ENCODE measurements around the gene VAV3. TPM values are rescaled to one million over a fixed set of nuclear protein-coding genes. Genes with fewer than 3 reads are reported as not detected.

Gene VAV3
- total RNA-seq, 1 donor from 2014 or later: 11.3 TPM

GRCh38 chr1:107526524-107527198 lies 438.3 kb downstream of the VAV3 start:
- H3K36me3 ChIP-seq: no peaks in the 10 kb centered on the region
- TF ChIP-seq, protein P1, sequence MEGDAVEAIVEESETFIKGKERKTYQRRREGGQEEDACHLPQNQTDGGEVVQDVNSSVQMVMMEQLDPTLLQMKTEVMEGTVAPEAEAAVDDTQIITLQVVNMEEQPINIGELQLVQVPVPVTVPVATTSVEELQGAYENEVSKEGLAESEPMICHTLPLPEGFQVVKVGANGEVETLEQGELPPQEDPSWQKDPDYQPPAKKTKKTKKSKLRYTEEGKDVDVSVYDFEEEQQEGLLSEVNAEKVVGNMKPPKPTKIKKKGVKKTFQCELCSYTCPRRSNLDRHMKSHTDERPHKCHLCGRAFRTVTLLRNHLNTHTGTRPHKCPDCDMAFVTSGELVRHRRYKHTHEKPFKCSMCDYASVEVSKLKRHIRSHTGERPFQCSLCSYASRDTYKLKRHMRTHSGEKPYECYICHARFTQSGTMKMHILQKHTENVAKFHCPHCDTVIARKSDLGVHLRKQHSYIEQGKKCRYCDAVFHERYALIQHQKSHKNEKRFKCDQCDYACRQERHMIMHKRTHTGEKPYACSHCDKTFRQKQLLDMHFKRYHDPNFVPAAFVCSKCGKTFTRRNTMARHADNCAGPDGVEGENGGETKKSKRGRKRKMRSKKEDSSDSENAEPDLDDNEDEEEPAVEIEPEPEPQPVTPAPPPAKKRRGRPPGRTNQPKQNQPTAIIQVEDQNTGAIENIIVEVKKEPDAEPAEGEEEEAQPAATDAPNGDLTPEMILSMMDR (IDR thresholded peaks at IDR 0.05): no peak
- H3K4me1 ChIP-seq: no peaks in the 10 kb centered on the region
- no peak overlapping the region for H3K27ac ChIP-seq
- no peak overlapping the region for H3K4me3 ChIP-seq
- H3K27me3 ChIP-seq (ENCODE audit: low read depth): no peaks in the 10 kb centered on the region
- no peaks in the 10 kb centered on the region for H3K9me3 ChIP-seq
- no peak for ATAC-seq
- no peak for DNase-seq
- intact Hi-C loops (cut with DNase I): no loop called here

DNA sequence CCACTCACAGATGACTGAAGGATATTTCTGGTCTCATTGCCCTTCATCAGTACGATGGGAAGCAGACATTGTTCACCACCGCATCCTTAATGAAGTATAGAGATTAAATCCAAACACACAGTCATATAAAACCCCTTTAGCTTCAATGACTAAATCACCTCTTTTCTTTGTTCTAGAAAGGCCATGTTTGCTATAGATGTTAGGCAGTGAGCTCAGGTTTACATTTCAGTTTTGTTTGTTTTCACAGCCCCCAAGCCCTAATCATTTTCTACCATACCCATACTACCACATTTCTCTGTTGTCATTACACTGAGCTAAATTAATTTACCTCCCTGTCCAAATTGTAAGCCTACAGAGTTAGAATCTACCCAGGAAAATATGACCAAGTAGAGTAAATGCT lies 439.0 kb downstream of the VAV3 start:
- H3K4me3 ChIP-seq: no peak overlapping the region
- H3K4me1 ChIP-seq: no peaks in the 10 kb centered on the region
- DNase-seq (no peak), ATAC-seq (no peak)
- H3K9me3 ChIP-seq: no peaks in the 10 kb centered on the region
- H3K27me3 ChIP-seq (ENCODE audit: low read depth): no peaks in the 10 kb centered on the region
- H3K36me3 ChIP-seq: no peaks in the 10 kb centered on the region
- TF ChIP-seq, protein P1 (IDR thresholded peaks at IDR 0.05): no peak
- intact Hi-C loops (cut with DNase I): no loop called here
- H3K27ac ChIP-seq: no peak overlapping the region

- H3K27ac ChIP-seq: no peak overlapping the region
- TF ChIP-seq, protein P1 (IDR thresholded peaks at IDR 0.05): no peak
- no peaks in the 10 kb centered on the region for H3K9me3 ChIP-seq
- no peaks in the 10 kb centered on the region for H3K27me3 ChIP-seq (ENCODE audit: low read depth)
- no peak for DNase-seq
- intact Hi-C loops (cut with DNase I): no loop called here
- H3K4me3 ChIP-seq: no peak overlapping the region
- ATAC-seq: no peak
- H3K36me3 ChIP-seq: no peaks in the 10 kb centered on the region
- H3K4me1 ChIP-seq: no peaks in the 10 kb centered on the region
These were observed 439.8 kb downstream of the VAV3 start for GRCh38 chr1:107525145-107525544.

- no peaks in the 10 kb centered on the region for H3K36me3 ChIP-seq
- H3K27ac ChIP-seq: no peak overlapping the region
- H3K4me3 ChIP-seq: no peak overlapping the region
- ATAC-seq (no peak), DNase-seq (no peak)
- intact Hi-C loops (cut with DNase I): no loop called here
- TF ChIP-seq, protein P1 (IDR thresholded peaks at IDR 0.05): no peak
- H3K4me1 ChIP-seq: no peaks in the 10 kb centered on the region
- H3K27me3 ChIP-seq (ENCODE audit: low read depth): no peaks in the 10 kb centered on the region
- H3K9me3 ChIP-seq: no peaks in the 10 kb centered on the region
These were observed 440.7 kb downstream of the VAV3 start for GRCh38 chr1:107524301-107524700.

- H3K27ac ChIP-seq: no peak overlapping the region
- ATAC-seq (no peak), DNase-seq (no peak)
- TF ChIP-seq, protein P1 (IDR thresholded peaks at IDR 0.05): no peak
- H3K27me3 ChIP-seq (ENCODE audit: low read depth): no peaks in the 10 kb centered on the region
- intact Hi-C loops (cut with DNase I): no loop called here
- no peaks in the 10 kb centered on the region for H3K9me3 ChIP-seq
- H3K36me3 ChIP-seq: no peaks in the 10 kb centered on the region
- H3K4me1 ChIP-seq: no peaks in the 10 kb centered on the region
- H3K4me3 ChIP-seq: no peak overlapping the region
These were observed 441.2 kb downstream of the VAV3 start for GRCh38 chr1:107523736-107524135.
